Thymus (tissue), 11 donors: Measurements from ENCODE around the gene TMEM108. TPM values are rescaled to one million over a fixed set of nuclear protein-coding genes. Genes with fewer than 3 reads are reported as not detected.

Experiments
- DNase-seq, 9 donors: peaks; one replicate each; pipeline ENCODE4 v3.0.0-alpha.2; 2013; ENCODE audit warnings: low spot score in 9 of 9, low read depth in 6 of 9, missing footprints in 1 of 9
- H3K27ac ChIP-seq, 2 donors: one replicate each; pipeline ENCODE4 v1.5.1; 2013; ENCODE audit warnings: control low read depth in 1 of 2, low read depth in 1 of 2, low read length in 1 of 2, mild to moderate bottlenecking in 1 of 2, moderate library complexity in 1 of 2
- H3K27me3 ChIP-seq, 2 donors: one replicate each; pipeline ENCODE4 v1.5.1; 2013; ENCODE audit warnings: low read length in 1 of 2; ENCODE audit not compliant: control insufficient read depth in 2 of 2, insufficient read depth in 1 of 2
- H3K36me3 ChIP-seq, 2 donors: one replicate each; pipeline ENCODE4 v1.5.1; 2013; ENCODE audit warnings: low read length in 1 of 2, mild to moderate bottlenecking in 1 of 2, moderate library complexity in 1 of 2; ENCODE audit not compliant: control insufficient read depth in 2 of 2, insufficient read depth in 2 of 2
- H3K4me1 ChIP-seq, 2 donors: one replicate each; pipeline ENCODE4 v1.5.1; 2013; ENCODE audit warnings: low read length in 2 of 2; ENCODE audit not compliant: control insufficient read depth in 2 of 2, insufficient read depth in 2 of 2
- H3K4me3 ChIP-seq, 2 donors: one replicate each; pipeline ENCODE4 v1.5.1; 2013; ENCODE audit warnings: low read length in 2 of 2, control low read depth in 1 of 2, mild to moderate bottlenecking in 1 of 2
- H3K9me3 ChIP-seq, 2 donors: one replicate each; pipeline ENCODE4 v1.5.1; 2013; ENCODE audit warnings: low read length in 1 of 2, mild to moderate bottlenecking in 1 of 2; ENCODE audit not compliant: control insufficient read depth in 2 of 2, insufficient read depth in 1 of 2
- WGBS: extraction: QIAGEN DNeasy Blood & Tissue Kit; methylation state at CpG from one replicate; pipeline ENCODE4 v1.1.7; 2013; 5-methylcytosine and 5-hydroxymethylcytosine counted together
- polyA plus RNA-seq: library from polyadenylated mRNA; stranded (reverse); fragments of 200-250 nt; gene quantifications from one replicate; pipeline ENCODE4 v1.2.3, GENCODE V29; 2013
- total RNA-seq: library from RNA; stranded (reverse); fragments of 120-200 nt; gene quantifications from one replicate; pipeline ENCODE4 v1.2.4, GENCODE V29; 2013
- donor health status: healthy.

Gene TMEM108
- total and polyA plus RNA-seq, 2 donors: 0.33 to 0.50 TPM

DNA sequence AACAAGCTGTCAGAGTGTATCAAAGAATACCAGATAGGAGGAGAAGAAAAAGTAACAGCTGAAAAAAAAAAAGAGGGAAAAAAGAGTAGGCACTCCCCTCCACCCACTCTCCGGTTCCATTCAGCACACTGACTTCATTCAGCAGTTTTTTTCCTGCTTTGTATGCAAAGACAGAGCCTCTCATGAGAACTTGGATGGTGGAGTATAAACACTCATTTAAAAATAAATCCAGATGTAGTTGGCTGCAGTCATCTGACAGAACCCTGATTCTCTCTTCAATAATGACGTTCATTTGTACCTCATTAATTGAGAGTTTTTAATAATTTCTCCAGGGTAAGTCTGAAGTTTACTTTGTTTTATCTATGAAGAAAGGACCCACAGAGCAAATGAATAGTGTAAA is 81.0 kb downstream of the TMEM108 start:
- Histone ChIP-seq H3K36me3 (no peaks in the 10 kb centered on the region), H3K27ac (no peak overlapping the region), H3K9me3 (no peaks in the 10 kb centered on the region), H3K4me3 (no peak overlapping the region), H3K4me1 (no peaks in the 10 kb centered on the region), H3K27me3 (no peaks in the 10 kb centered on the region)
- no peak for DNase-seq
- 98% methylated on average over 2 of the region's 2 CpGs for WGBS

DNA sequence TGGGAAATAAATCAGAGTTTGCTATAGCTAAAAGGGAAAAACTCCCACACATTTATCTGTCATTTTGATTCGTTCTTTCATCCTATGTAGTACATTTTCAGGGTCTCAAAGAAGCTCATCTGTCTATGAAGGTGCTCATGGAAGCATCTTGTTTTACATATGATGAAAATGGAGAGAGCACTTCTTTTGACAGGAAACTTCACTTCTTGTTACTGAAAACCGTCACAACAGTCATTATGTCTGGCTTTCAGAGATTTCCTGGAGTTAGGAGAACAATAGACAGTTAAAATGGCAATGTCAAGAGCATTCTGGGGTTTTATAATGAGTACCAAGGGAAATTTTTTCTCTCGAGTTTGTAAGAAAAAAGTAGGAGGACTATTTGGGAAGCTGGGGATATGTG is 83.3 kb downstream of the TMEM108 start:
- H3K27me3 ChIP-seq: no peaks in the 10 kb centered on the region
- no peak for DNase-seq
- H3K27ac ChIP-seq: no peak overlapping the region
- no peak overlapping the region for H3K4me3 ChIP-seq
- 83% methylated on average over 3 of the region's 3 CpGs for WGBS
- no peaks in the 10 kb centered on the region for H3K36me3 ChIP-seq
- no peaks in the 10 kb centered on the region for H3K4me1 ChIP-seq
- H3K9me3 ChIP-seq: no peaks in the 10 kb centered on the region

DNA sequence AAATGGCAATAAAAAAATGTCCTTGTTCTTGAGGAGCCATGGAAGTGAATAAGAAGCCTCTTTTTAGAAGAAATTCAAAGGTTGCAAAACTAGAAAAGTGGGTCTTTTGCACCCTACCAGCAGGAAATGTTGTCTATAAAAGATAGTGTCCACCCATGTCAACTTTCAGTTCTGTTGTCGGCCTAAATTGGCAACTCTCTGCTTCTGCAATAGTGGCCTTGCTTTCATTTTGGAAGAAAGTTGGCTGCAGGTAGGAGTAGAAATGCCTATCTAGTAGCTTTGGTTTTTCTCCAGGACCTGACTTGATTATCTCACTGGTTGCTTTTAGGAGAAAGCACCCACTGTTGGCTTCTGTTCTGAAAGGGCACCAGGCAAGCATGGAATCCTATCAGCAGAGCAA is 85.4 kb downstream of the TMEM108 start:
- no peak overlapping the region for H3K4me3 ChIP-seq
- DNase-seq: no peak
- 93% methylated on average over 1 of the region's 1 CpG for WGBS
- H3K4me1 ChIP-seq: no peaks in the 10 kb centered on the region
- H3K36me3 ChIP-seq: no peaks in the 10 kb centered on the region
- H3K27ac ChIP-seq: no peak overlapping the region
- no peaks in the 10 kb centered on the region for H3K9me3 ChIP-seq
- no peaks in the 10 kb centered on the region for H3K27me3 ChIP-seq

DNA sequence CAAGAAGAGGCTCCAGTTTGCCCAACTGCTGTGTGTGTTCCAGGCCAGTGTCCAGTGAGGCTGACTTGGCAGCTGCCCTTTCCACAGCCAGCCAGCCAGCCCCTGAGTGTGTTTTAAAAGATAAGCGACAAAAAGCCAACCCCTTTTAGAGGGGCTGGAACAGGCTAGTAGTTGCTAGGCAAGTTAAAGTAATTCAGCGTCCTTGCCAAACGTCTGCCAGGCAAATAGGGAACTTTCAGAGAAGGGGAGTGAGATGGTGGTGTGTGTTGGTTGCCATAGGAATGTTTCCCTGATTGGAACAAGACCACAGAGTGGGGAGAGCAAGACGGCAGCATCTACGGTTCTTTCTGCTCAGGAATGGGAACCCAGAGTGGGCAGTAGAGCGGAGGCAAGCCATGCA is 86.3 kb downstream of the TMEM108 start:
- Histone ChIP-seq H3K36me3 (no peaks in the 10 kb centered on the region), H3K4me3 (no peak overlapping the region), H3K9me3 (no peaks in the 10 kb centered on the region), H3K4me1 (no peaks in the 10 kb centered on the region), H3K27ac (no peak overlapping the region), H3K27me3 (no peaks in the 10 kb centered on the region)
- no peak for DNase-seq
- WGBS: 28% methylated on average over 6 of the region's 6 CpGs

DNA sequence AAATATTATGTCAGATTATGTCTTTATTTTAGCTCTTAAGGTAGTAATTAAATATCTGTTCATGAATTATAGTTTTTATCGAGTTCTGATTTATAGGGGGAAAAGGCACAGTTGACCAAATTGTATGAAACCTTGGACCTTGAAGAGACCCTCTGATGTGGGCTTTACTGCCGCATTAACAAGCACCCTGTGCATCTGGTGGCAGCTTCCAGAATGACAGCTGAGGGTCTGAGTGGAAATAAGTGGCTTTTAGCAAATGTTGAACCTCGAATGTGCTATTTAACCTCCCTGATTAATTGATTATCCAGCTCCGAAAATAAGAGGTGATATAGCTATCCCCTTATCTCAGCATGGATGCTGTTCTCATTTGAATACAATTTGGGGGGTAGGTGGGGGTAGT is 87.0 kb downstream of the TMEM108 start:
- H3K36me3 ChIP-seq: no peaks in the 10 kb centered on the region
- DNase-seq: no peak
- 91% methylated on average over 4 of the region's 4 CpGs for WGBS

DNA sequence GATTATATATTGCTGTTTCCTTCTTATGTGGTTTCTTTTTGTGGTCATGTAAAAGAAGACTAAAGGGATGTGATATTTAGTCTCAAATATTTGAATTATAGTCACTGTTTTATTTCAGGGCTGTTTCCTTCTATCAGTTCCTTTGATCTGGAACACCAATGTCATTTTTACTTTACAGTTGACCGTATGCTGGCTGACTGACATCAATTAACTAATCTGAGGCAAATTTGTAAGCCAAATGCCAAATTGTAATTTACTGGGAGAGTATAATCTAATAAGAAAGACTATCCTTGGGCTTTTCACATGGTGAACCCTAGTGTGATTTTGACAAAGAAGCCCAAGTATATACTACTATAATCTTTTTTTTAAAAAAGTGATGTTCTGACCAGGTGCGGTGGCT is 87.6 kb downstream of the TMEM108 start:
- DNase-seq: no peak

More for the DNA sequence above, 87.0 kb downstream of the TMEM108 start:
- Histone ChIP-seq H3K27ac (no peak overlapping the region), H3K4me3 (no peak overlapping the region), H3K27me3 (no peaks in the 10 kb centered on the region), H3K4me1 (no peaks in the 10 kb centered on the region), H3K9me3 (no peaks in the 10 kb centered on the region)

DNA sequence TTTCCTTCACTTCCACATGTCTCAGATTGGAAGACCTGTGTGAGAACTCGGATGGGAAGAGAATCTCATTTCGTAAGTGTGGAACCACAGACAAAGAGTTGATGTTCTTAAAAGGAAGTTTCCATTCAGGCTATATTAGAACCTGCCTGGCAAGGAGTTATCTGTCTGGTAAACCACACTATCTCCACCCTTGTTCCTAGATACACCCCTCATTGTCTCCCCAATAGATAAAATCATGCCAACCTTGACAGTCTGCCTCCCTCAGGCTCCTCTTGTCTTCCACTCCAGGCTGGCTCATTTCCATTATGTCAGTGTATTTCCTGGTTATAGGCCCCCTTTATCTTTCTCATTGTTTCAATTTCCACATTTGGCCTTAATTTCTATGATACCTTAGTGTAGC is 89.2 kb downstream of the TMEM108 start:
- DNase-seq: no peak
- H3K4me1 ChIP-seq: no peaks in the 10 kb centered on the region
- no peaks in the 10 kb centered on the region for H3K36me3 ChIP-seq
- no peak overlapping the region for H3K4me3 ChIP-seq
- no peaks in the 10 kb centered on the region for H3K27me3 ChIP-seq
- H3K9me3 ChIP-seq: no peaks in the 10 kb centered on the region
- 94% methylated on average over 2 of the region's 2 CpGs for WGBS
- no peak overlapping the region for H3K27ac ChIP-seq

More for the DNA sequence above, 87.6 kb downstream of the TMEM108 start:
- Histone ChIP-seq H3K9me3 (no peaks in the 10 kb centered on the region), H3K4me3 (no peak overlapping the region), H3K4me1 (no peaks in the 10 kb centered on the region), H3K27me3 (no peaks in the 10 kb centered on the region), H3K27ac (no peak overlapping the region), H3K36me3 (no peaks in the 10 kb centered on the region)
- 76% methylated on average over 2 of the region's 2 CpGs for WGBS

DNA sequence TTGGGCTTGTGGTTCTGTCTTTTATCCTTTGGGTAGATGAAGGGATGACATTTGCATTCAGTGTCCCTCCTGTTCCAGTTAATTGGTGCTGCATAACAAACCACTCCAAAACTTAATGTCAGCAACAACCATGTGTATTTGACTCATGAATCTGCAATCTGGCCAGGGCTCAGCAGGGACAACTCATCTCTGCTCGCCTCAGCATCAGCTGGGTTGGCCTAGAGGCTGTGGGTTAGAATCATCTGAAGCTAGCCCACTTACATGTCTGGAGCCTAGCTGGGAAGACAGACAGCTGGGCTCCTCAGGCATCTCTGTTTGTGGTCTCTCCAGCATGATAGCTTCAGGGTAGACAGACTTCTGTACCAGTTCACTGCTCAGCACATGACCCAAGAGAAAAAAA is 92.0 kb downstream of the TMEM108 start:
- H3K27me3 ChIP-seq: no peaks in the 10 kb centered on the region
- H3K36me3 ChIP-seq: no peaks in the 10 kb centered on the region
- H3K4me1 ChIP-seq: no peaks in the 10 kb centered on the region
- 85% methylated on average over 1 of the region's 1 CpG for WGBS
- no peak overlapping the region for H3K27ac ChIP-seq
- H3K9me3 ChIP-seq: no peaks in the 10 kb centered on the region
- DNase-seq: no peak
- H3K4me3 ChIP-seq: no peak overlapping the region

DNA sequence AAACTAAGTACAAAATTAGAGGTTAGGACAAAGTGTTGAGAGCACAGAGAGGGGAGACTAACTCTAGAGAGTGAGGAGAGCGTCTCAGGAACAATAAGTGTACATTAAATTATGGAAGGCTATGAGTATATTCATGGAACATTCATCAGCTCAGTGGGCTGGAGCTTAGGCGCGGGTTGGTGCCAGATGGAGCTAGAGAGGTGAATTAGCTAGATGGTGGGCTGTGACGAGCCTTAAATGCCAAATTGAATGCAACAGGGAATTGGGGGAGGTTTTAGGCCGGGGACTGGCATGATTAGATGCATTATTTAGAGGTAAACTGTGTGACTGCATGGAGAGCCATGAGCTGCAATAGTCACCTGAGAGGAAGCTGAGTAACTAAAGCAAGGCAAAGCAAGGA is 97.1 kb downstream of the TMEM108 start:
- no peak for DNase-seq
- no peaks in the 10 kb centered on the region for H3K9me3 ChIP-seq
- no peaks in the 10 kb centered on the region for H3K27me3 ChIP-seq
- H3K36me3 ChIP-seq: no peaks in the 10 kb centered on the region
- H3K4me3 ChIP-seq: no peak overlapping the region
- H3K27ac ChIP-seq: no peak overlapping the region
- 96% methylated on average over 5 of the region's 5 CpGs for WGBS
- no peaks in the 10 kb centered on the region for H3K4me1 ChIP-seq
